CD4-positive, alpha-beta T cell treated with Interleukin-15 for 1 hour (primary cell): ENCODE data around the gene CCDC68.

Source experiments
- DNase-seq: peaks from one replicate; pipeline ENCODE4 v3.0.0-alpha.2; 2020

Gene CCDC68

DNA sequence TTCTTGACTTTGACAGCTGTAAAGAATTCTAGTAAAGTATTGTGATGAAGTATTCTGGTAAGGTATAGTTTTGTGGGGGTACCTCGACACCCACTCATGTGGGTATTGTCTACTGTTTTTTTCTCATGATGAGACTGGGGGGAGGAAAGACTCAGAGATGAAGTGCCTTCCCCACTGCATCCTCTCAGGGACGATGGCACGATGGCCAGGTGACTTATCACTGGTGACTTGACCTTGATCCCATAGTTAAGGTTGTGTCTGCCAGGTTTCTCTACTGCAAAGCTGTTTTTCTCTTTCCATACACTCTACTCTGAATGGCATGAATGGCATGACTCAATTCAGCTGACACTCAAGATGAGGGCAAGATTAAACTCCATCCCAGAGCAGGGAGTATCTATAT is 936 bp upstream of the CCDC68 start:
- DNase-seq, result no peak

DNA sequence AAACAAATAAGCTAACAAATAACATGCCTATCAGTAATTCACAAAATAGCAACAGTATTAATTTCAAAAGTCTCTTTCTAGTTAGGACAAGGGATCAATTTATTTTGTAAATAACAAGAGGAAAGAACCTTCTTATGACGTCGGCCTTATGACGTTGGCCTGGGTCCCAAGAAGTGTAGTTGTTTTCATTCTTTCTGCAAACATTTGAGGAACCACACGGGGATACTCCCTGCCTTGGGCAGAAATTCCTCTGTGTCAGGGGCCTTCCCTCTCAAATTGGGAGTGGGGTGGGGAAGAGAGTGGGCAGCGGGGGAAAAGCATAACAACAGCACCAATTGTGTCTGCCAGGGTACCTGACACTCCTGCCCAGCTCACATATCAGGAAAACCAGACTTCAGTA is 1.3 kb downstream of the CCDC68 start:
- DNase-seq, result no peak

DNA sequence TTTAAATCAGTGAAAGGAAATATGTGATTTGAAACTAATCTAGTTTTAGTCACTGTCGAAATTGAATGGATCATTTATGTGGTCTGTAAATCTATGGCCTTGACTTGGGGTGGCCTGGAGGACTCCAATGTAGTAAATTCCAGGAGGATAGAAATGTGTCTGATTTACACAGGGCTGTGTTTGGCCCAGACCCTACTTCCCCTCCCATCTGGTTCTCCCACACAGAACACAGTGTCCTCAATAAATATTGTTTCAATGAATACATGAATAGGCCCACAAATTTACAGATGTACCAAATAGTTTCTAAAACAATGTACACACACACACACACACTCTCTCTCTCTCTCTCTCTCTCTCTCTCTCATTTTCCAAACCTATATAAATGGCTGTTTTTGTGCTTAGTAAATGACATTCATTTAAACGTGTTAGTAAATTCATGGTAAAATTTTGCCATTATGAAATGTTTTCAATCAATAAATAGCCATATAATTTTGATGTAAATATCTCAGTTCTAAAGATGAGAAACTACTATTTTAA is 1.9 kb downstream of the CCDC68 start:
- no peak for DNase-seq

DNA sequence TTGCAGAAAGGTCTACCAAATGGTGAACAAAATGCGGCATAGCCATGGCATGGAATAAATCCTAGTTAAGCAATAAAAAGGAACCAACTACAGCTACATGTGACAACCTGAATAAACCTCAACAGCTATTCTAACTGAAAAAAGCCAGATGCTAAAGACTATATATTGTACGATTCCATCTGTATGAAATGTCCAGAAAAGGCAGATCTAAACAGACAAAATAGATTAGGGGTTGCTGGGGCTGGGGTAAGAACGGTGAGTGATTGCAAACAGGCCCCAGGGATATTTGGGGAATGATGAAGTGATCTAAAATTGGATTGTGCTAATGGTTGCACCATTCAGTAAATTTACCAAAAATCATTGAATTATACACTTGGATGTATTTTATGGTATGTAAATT is 2.8 kb downstream of the CCDC68 start:
- DNase-seq, result no peak

DNA sequence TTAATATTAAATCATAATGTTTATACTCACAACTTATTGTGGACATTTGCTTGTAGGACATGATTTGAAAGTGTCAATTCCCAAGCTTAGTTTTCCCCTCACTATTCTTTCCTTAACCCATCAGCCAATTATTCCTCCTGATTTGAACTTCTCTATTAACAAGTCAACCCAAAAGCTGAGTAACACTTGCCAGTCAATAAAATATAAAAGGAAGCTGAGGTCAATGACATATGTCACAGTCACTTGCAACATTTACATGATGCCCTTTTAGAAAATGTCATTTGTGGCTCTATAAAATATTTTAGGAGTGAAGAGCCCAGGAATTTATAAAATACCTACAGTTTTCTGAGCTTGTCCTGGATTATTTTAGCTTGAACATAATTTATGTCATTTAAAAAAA is 7.2 kb downstream of the CCDC68 start:
- no peak for DNase-seq

DNA sequence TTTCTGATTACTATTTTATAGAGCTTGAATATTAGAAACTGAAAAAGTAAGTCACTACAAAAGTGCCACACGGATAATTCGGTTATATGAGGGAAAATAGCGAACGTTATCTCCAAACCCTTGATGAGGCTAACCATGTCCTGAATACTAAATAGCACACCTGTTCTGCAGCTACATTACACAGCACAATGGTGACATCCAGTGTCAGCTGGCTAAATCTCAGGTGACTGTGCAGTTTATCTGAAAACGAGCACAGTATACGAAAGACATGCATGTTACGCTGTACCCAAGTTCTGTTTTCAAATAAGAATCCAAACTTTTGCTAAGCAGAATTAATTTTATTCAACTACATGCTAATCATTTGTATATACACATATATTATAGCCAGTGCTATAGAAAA is 9.0 kb downstream of the CCDC68 start:
- no peak for DNase-seq

DNA sequence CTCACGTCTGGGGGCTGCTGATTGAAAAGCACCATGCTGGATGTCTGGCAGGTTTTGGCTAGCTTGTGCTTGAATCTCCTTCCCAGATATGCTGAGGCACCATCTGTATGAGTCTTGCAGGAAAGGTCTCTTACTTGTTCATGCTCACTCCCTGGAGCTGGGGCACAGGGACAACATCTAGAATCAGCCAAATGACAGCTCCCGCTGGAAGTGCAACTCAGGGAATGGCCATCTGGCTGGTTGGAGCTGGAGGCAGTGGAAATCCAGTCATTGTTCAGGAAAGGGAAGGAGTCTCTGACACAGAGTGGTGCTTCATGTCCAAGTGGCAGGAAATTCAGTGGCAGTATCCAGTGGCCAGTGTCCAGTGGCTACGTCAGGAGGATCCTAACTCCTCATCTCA is 9.7 kb downstream of the CCDC68 start:
- DNase-seq, result no peak

DNA sequence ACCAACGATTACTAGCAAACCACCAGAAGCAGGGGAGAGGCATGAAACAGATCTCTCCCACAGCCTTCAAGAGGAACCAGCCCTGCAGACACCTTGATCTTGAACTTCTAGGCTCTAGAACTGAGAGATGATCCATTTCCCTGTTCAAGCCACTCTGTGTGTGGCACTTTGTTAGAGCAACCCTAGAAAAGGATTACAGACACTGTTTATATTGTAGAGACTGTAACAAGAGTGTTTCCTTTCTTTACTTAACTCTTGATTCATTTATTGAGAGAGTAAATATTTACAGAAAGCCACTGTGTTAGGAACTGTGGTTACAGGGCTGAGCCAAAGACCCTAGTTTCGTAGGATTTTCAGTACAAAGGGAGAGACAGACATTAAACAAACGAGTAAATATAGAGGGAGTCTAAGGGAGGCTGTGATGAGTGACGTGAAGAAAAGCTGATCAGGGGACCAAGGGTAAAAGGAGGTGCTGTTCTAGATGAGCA is 10.9 kb downstream of the CCDC68 start:
- DNase-seq, result no peak

DNA sequence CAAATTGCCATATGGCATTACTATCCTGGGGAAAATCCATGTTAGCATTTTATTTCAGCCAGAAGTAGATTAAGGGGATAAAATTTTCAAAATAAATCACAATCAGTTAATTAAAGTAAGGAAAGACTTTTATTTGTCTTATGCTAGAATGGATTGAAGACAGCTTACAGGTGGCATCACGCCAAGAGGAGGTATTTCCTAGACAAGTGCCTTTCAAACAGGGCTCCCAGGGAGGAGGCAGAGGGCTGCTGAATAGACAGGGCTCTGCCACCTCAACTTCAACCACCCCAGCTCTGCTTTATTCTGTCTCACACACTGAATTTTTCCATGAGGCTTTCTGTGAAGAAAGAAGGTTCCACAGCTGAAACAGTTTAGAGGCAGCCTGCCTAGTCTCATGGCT is 12.2 kb downstream of the CCDC68 start:
- DNase-seq, result no peak

DNA sequence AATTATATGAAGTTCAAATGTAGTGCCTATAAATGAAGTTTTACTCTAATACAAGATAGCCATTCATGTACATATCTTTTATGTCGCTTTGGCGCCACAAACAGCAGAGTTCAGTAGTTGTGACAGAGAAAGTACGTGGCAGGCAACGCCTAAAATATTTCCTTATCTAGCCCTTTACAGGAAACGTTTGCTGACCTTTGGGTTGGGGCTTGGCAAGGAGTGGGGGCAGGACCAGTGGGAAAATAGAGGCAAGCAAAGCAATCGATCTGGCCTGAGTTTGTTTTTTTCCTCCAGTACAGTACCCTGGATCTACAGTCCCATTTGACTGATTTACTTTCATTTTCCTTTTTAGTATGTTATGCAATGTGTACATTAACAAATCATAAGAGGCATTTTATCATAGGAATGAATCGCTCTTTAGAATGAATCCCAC is 13.1 kb downstream of the CCDC68 start:
- no peak for DNase-seq

DNA sequence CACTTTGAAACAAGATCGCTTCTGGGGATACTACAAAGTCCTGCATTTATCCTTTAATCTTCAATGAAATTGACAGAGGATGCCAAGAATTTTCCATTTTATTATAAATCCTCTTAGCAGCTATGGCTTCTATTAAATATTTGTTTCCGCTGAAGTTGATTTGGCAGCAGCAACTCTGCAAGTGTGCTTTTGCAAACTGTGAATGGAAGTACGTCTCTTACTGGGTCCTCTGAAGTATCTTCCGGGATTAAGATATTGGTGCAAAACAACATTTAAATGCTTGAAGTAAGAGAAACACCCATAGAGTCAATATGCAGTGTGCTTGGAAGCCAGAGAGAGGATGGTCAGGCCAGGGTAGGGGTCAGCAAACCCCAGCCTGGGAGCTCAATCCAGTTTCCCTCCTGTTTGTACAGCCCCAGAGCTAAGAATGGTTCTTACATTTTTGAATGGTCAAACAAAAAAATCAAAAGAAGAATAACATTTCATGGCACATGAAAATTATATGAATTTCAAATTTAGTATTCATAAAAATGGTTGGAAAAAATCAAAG is 13.6 kb downstream of the CCDC68 start:
- no peak for DNase-seq

DNA sequence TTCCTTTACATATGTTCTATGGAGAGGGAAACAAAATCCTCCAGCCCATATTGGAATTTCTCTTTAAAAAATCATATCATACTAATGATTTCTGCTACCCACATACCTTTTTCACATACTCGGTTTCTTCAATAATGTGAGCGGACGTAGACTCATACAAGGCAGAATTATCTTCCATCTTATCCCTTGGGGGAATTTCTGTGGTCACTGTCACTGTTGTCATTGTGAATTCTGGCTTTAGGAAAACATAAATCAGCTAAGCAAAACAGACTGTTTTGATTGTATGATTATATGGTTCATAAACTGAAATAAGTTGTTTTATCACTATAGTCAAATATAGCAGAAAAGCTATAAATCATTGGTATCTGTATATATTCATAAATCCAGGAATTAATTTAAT is 16.7 kb downstream of the CCDC68 start:
- DNase-seq, result no peak

DNA sequence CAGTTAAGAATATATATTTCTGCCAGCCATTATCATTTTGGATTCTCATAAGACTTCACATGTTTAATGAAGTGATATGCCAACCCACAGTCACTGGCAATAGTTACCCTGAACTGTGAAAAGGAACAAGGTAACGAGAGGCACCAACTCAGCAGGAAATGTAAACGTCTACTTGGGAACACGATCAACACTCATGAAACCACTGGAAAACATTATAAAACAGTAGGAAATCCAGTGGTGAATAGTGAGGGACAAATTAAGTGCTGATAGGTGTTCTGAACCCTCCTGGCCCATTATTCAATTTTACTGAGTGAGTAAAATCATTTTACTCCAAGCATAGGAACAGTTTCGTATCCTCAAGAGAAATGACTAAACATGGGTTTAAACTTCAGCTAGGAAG is 17.1 kb downstream of the CCDC68 start:
- no peak for DNase-seq

DNA sequence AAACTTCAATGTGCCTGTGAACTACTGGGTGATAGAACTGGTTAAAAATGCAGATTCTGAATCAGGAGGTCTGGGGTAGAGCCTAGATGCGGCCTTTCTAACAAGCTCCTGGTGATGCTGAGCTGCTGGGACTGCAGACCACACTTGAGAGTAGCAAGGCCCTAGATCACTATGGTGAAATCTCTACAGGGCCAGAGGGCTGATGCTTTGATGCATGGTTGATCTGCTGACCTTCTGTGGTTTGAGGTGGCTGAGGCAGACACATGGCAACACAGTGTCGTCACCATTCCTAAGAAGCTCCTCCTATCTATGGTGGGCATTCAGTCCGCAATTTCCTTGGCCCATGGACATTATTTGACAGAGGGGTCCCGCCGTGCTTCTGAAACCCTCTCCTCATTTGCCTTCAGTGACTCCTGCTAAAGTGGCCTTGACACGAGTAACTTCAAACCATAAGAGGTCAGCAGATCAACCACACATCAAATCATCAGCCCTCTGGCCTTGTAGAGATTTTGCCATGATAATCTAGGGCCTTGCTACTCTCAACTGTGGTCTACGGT is 19.8 kb downstream of the CCDC68 start:
- no peak for DNase-seq

DNA sequence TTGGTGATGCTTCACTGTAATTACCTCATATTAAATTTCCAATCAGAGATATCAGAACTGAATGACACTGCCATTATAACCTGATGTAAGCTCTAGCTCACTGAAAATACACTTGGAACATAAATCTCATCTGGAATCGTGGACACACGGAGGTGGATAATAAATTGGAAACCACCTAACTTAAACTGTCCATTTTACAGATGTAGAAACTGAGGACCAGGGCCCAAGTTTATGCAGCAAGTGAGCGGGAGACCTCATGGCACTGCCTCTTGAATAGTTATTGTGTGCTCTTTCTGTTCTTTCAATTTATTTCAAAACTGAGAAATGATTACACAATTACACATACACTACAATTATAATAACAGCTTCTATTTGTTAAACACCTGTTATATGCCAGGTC is 20.8 kb downstream of the CCDC68 start:
- no peak for DNase-seq

DNA sequence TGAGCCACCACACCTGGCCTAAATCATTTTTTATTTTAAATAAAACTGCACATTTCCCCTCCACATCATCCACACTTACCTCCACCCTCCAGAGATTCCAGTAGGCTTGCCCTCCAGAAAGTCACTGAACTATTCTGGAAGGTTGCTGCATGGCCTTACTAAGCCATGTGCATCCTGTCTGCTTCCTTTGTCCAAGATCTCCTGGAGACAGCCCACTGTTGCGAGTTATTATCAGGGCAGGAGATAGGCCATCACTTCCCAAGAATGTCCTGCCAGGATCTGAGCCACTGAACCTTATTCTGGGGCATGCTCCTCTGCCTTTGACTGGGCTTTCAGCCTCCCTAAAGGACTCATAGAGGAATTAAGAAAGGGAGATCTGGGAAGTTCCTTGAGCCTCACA is 26.8 kb downstream of the CCDC68 start:
- DNase-seq, result no peak

DNA sequence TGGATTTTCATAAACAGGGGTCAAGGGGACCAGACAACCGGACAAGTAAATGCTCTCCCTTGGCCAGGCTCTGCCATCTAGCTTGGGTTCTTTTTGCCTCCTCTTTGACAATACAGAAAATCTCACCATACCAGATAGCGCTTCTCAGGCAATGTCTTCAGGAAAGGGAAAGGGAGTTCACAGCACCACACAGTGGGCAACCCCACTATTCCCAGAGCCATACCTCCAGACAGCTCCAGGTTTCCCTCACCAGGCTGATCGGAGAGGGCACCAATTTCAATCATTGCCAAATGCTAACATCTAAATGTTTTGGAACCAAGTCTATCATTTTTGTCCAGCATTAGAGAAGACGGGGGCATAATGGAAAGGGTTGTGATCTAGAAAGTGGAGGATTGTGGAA is 28.1 kb downstream of the CCDC68 start:
- no peak for DNase-seq

DNA sequence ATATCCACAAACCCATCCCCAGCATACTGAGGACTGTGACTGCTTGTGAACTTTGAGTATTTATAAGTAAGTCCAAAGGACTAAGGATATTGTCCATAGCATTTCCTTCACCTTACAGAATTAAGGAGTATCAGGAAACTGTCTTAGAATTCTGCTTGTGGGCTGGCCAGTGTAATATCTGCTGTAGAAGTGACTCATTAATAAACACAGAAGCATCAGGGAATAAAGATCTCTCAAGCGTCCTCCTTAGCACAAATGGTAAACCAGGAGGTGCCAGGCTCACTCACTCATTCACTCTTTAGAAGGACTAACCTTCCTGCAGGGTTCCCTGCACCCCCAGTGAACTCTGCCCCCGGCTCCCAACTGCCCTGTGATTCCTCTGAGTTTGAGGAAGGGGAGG is 31.0 kb downstream of the CCDC68 start:
- no peak for DNase-seq

DNA sequence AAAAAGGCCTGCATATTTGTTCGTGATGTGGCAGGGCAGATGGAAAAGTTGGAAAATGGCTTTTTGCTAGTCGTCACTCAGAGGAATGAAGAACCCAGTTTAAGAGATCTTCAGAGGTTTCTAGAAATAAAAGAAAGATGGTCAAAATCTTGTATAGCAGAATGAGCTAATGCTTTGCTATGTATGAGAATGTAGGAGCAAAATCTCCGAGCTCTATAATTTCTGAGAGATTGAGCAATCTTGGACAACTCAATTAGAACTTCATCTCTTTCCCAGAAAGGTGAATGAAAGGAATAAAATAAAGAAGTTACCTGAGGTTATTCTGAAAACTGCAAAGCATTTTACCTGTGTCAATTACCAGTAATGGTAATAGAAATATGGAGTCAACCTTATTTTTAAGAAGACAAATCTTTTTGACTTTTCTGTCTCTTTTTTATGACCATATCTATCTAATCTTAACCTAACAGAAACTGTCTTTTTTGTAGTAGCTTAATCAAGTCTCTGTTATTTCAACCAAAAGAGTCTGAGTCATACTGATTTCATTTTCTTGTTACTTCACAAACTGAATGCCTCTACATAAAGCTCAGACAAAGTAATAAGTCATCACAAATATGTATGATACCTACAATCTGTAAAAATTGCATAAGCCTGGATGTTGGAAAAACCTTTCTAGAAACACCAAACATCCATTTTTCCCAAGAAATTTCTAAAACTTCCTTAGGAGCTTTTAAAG is 32.5 kb downstream of the CCDC68 start:
- no peak for DNase-seq

DNA sequence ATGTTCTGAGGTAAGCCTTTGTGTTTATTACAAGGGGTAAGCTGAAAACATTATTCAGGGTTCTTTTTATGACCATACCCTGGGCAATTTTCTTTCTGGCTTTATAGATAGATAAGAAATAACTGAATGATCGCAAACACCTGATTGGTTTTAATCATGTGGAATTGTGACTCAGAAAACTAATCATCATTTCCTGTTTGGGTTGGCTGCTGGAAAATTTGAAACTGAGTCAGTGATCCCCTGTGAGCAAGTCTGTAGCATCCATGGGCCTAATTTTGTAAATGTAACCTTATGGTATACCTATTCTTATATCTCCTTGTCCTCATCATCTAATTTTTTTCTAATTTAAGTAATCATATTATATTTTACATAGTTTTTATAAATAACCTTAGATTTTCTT is 34.3 kb downstream of the CCDC68 start:
- DNase-seq, result no peak

DNA sequence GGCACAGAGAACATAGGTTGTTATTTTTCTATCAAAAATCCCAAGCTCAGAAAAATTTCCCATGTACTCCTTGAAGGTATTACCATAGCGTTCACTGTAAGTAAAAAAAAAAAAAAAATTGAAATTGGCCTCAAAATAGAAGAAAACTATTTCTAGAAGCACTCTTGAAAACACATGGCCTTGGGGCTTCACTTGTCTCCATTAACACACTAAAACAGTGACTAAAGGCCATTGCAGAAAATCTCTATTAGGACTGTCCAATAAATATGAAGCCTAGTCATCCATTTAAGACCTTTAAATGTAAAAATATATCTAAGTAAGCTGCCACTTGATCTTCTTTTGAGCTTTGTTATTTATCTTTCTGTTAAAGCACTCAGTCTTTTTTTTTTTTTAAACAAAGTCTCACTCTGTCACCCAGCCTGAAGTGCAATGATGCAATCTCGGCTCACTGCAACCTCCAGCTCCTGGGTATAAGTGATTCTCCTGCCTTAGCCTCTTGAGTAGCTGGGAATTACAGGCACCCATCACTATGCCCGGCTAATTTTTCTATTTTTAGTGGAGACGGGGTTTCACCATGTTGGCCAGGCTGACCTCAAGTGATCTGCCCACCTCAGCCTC is 35.8 kb downstream of the CCDC68 start:
- DNase-seq, result no peak

DNA sequence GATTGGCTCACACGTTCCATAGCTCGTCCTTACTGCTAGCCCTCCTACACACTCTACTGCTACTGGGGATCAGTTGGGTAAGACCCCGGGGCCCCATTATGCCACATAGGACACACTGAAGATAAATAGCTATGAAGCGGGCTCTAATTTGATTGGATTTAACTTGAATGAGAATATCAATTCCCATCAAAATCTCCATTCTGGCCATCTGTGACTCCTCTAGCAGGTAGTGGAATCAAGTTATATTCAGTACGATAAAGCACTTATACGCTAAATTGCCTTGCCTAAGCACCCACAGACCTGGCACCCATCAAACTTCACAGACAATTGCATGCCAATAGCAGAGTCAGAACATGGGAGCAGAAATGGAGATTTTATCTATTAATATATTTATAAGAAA is 39.8 kb downstream of the CCDC68 start:
- no peak for DNase-seq

DNA sequence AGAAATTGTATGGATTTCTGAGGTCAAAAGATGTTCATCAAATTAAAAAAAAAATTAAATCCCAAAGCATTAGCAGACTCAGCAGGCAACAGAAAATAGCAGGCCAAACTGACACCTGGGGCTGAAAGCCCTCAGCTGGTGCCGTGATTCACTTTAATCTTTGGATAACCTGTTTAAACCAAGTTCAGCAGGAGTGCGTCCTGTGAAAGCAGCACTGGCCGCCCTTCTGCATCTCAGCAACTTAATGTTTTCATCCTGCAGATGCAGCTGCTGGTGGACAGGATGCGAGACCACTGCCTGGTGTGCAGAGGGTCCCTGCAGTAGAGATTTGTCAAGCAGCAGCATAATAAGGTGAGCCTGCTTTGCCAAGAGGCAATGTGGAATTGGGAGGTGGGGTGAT is 41.2 kb downstream of the CCDC68 start:
- DNase-seq, result no peak

DNA sequence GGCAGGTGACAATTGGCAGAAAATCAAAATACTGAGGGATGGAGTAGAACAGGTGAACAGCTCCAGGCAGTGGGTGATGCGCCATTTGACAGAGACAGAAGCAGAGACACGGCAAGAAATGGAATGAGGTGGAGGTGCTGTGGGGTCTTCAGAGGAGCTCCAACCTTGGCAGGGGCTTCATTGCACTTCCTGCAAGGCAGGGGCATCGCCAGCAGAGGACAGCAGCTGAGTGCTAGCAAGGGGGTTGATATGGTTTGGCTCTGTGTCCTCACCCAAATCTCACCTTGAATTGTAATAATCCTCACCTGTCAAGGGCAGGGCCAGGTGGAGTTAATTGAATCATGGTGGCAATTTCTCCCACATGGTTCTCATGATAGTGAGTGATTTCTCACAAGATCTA is 42.8 kb downstream of the CCDC68 start:
- no peak for DNase-seq
